HG03064 (cell line): Measurements from ENCODE around the gene PKP4.

ENCODE experiments used
- ATAC-seq: cut with Tn5 transposase; IDR thresholded peaks from one replicate; pipeline ENCODE4 v1.9.1; 2021; ENCODE audit warnings: low read depth; ENCODE audit not compliant: unreplicated experiment

The PKP4 gene

GRCh38 chr2:158495175-158495574 is 38.4 kb downstream of the PKP4 start:
- ATAC-seq = no peak

- no peak for ATAC-seq
Measured at GRCh38 chr2:158496986-158497385, 40.2 kb downstream of the PKP4 start.

DNA sequence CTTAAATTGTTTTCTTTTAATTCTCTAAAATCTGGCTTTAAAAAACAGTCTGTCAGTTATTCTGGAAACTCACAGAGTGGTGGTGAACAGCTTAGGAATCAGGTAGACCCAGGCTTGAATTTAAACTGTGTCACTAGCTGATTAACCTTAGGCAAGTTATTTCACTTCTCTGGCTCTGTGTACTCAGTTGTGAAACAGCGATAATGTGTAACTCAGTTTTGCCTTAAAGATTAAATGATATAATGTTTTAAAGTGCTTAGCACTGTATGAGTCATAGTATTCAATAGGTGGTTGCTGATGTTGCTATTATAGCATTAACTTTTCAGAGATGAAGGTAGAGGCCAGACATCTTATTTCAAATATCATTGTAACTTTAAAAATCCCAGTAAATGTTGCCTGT is 40.7 kb downstream of the PKP4 start:
- ATAC-seq = no peak

GRCh38 chr2:158498043-158498748 is 41.4 kb downstream of the PKP4 start:
- no peak for ATAC-seq

DNA sequence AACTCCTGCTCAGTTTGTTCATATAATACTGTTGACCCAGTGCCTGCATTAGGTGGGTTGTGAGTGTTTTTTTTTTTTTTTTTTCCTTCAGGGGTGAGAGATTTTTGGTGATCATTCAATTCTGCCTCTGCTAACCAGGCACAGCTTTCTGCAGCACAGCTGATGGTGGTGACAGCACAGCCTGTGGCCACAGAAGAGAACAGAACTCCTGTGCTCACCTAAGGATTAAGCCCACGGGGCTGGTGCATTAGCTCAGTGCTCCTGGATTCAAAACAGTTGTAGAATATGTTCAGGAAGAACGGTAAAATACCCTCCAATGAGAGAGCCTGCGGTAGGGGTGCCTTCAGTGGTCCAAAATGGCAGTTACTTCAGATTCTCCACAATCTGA is 42.0 kb downstream of the PKP4 start:
- ATAC-seq = no peak

GRCh38 chr2:158499383-158499782 is 42.6 kb downstream of the PKP4 start:
- ATAC-seq = no peak

GRCh38 chr2:158500333-158500732 is 43.6 kb downstream of the PKP4 start:
- ATAC-seq = no peak

DNA sequence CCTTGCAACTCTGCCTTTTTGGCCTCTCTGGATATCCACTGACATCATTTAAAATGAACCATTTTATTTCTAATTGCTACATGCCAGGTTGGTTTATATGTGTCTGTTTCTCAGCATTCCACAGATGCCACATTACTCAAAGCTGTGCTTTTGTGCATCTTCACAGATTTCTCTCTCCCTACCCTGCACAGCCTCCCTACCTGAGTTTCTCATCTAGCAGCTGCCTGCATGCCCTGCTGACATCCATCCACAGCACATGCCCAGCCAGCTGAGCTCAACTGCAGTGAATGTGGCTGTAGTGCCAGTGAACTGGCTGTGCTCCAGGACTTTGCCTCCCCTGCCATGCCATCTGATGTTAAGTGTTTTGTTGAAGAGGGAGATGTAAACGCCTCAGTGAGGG is 44.5 kb downstream of the PKP4 start:
- ATAC-seq = no peak

- ATAC-seq = no peak
Measured at GRCh38 chr2:158502974-158503373, 46.2 kb downstream of the PKP4 start.

DNA sequence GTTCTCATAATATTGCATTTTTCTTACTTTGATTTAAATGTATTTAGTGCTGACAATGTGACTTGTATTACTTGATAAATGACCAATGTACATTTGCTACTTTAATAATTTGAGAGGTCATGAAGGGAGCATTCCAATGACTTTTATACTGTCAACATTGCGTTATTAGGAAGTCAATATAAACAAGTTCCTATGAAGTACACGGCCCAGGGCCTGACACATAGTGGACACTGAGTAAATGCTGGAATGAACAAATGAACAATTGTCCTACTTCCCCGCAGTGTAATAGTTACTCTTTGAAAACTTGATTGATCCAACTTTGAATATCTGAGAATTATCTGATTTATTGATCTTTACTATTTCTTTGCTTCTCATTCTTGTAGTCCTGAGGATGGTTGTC is 47.3 kb downstream of the PKP4 start:
- no peak for ATAC-seq

GRCh38 chr2:158505448-158505934 is 48.7 kb downstream of the PKP4 start:
- no peak for ATAC-seq

DNA sequence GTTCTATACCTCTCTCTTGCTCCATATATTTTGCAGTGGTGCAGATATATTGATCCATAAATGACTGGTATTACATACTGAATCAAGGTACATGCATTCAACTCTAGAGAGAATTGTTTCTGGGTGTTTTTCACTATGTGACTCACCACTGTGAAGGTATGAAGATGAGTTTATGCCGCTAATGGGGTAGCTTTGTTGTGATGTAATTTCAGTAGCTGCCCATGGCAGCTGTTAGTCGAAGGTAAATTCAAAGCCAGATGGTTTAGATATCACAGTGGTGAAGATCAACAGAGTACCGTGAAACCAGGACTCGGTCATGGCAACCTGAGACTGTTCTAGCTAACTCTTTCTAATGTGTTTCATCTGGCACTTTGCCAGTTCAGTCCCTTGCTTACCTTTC is 50.4 kb downstream of the PKP4 start:
- ATAC-seq = no peak

GRCh38 chr2:158507679-158508078 is 50.9 kb downstream of the PKP4 start:
- no peak for ATAC-seq

- no peak for ATAC-seq
Measured at GRCh38 chr2:158509928-158510797, 53.4 kb downstream of the PKP4 start.

GRCh38 chr2:158510887-158511286 is 54.1 kb downstream of the PKP4 start:
- ATAC-seq = no peak

GRCh38 chr2:158511706-158512105 is 55.0 kb downstream of the PKP4 start:
- ATAC-seq = no peak

GRCh38 chr2:158512323-158512722 is 55.6 kb downstream of the PKP4 start:
- no peak for ATAC-seq

DNA sequence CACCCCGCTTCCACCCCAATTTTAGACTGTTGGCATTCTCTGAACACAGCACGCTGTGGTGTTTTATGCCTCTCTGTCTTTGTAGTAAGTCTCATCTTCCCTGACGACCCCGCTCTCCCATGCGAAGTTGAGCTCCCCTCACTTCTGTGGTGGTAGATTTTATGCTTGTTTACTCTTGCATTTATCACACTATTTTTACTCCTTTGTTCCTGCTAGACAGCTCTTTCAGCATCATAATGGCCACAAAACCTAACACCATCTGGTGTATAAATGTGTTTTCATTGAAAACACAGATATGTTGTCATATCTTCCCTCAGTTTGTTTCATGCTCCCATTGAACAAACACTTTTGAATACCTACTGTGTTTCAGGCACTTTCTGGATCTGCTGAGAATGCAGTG is 57.1 kb downstream of the PKP4 start:
- no peak for ATAC-seq

- ATAC-seq = no peak
Measured at GRCh38 chr2:158518084-158518483, 61.3 kb downstream of the PKP4 start.

DNA sequence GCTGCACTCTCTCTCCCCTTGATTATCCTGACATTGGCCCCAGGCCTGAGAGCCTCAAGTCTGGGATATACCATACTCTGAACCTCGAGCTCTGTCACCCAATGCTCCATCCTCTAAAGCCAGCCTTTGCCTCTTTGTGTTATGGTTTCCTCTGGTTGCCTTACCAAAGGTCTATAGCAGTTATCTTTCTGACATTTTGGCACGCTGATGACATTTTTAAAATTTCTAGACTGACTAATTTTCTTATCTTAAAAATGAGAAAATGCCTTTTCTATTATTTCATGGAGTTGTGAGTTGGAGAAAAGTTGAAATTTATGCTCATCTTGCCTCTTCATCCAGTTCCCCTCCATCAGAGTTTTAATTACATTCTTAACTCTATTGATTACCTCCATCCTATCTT is 62.7 kb downstream of the PKP4 start:
- no peak for ATAC-seq

DNA sequence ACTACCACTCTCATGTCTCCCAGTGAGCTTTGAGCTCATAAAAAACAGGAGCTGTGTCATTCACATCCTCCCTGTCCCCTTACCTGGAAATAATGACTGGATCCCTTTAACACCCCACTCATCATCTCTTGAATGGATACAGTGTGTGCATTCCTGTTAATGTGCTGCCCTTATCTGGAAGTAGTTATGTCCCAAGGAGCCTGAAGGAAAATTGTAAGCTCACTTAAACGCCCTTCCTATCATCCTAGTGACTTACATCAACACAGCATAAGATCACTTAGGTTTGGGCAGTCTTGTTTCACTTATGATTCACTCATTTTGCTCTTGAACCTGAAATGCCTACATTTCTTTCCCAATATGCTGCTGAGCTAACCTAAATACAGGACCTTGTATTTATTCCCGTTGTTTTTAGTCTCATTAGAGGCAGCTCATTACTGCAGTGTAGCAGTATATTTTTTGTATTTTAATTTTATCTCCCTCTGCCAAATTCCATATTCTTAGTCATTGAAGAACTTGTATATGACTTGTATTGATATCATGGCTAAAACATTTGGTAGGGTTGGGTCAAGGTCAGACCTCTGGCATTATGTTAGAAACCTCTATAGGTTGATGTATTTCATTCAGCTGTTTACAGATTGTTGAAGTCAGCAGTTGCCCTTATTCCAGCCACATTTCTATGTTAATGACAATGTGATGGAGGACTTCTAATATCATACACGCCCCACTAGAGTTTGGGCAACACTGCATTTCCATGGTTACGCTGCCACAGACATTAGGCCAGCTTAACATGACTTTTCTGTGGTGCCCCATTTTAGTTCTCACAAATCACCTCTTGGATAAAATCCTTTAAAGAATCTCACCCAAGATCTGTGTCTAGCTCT is 72.9 kb downstream of the PKP4 start:
- no peak for ATAC-seq
